Left colon (tissue), 2 donors: Measurements from ENCODE around the gene APBA2. TPM values are rescaled to one million over a fixed set of nuclear protein-coding genes. Genes with fewer than 3 reads are reported as not detected.

ENCODE experiments used
- ATAC-seq: fragments of 200-7000 bp; cut with Tn5 transposase; one replicate; pipeline ENCODE4 v1.9.1; 2020; ENCODE audit warnings: mild to moderate bottlenecking, moderate library complexity
- DNase-seq, 2 donors: peaks; one replicate each; pipeline ENCODE4 v3.0.0-alpha.2; 2020
- intact Hi-C, 2 donors: fragments of 100-400 bp; cut with DNase I in 1 of 2; cut with micrococcal nuclease in 1 of 2; formaldehyde crosslinking; loops; one replicate each; pipeline versions ENCODE4 v1.11.2 to v1.14.0; 2022; cut with DNase I, micrococcal nuclease
- total RNA-seq, 2 donors: library from RNA; stranded (reverse); fragmentation: NEBNext Ultra II Directional; extraction: Animal tissue kit (Norgen Biotek cat#: 25700); gene quantifications; one replicate each; pipeline ENCODE4 v1.2.1, GENCODE V29; 2021
- donor health status: DM: no; HTN: no; CAD: no.
- donor health status: DM: yes; HTN: yes; CAD: no.

APBA2 gene
- total RNA-seq, 2 donors from 2014 or later = 1.2 to 1.6 TPM

GRCh38 chr15:28904541-28905315 lies 19.0 kb downstream of the APBA2 start:
- intact Hi-C loops = no loop called here
- DNase-seq = no peak
- no peak for ATAC-seq

GRCh38 chr15:28907338-28907960 lies 21.7 kb downstream of the APBA2 start:
- DNase-seq (peak in 1 of 2 donors; percentile 5), ATAC-seq (no peak)
- intact Hi-C loops = no loop called here

GRCh38 chr15:28909958-28910500 lies 24.3 kb downstream of the APBA2 start:
- DNase-seq (no peak), ATAC-seq (no peak)
- intact Hi-C loops = no loop called here

GRCh38 chr15:28911310-28911931 lies 25.6 kb downstream of the APBA2 start:
- ATAC-seq = no peak
- intact Hi-C loops = no loop called here
- DNase-seq = no peak

- intact Hi-C loops = no loop called here
- ATAC-seq (no peak), DNase-seq (no peak)
Measured at GRCh38 chr15:28912422-28912821, 26.6 kb downstream of the APBA2 start.

GRCh38 chr15:28913171-28913765 lies 27.5 kb downstream of the APBA2 start:
- no peak for ATAC-seq
- DNase-seq = no peak
- intact Hi-C loops = no loop called here

GRCh38 chr15:28914046-28914445 lies 28.3 kb downstream of the APBA2 start:
- DNase-seq (no peak), ATAC-seq (no peak)
- intact Hi-C loops = no loop called here

- no peak for ATAC-seq
- intact Hi-C loops = no loop called here
- no peak for DNase-seq
Measured at GRCh38 chr15:28914483-28915023, 28.8 kb downstream of the APBA2 start.

- intact Hi-C loops = no loop called here
- no peak for ATAC-seq
- DNase-seq = no peak
Measured at GRCh38 chr15:28915041-28915810, 29.5 kb downstream of the APBA2 start.

GRCh38 chr15:28915935-28916334 lies 30.2 kb downstream of the APBA2 start:
- intact Hi-C loops = no loop called here
- ATAC-seq = no peak

GRCh38 chr15:28917791-28918140 lies 32.0 kb downstream of the APBA2 start:
- ATAC-seq (no peak), DNase-seq (no peak)
- intact Hi-C loops = no loop called here

More at GRCh38 chr15:28915935-28916334, 30.2 kb downstream of the APBA2 start:
- DNase-seq = no peak

GRCh38 chr15:28918141-28918983 lies 32.6 kb downstream of the APBA2 start:
- intact Hi-C loops = no loop called here
- no peak for DNase-seq

GRCh38 chr15:28919201-28919635 lies 33.4 kb downstream of the APBA2 start:
- DNase-seq (no peak), ATAC-seq (no peak)

More at GRCh38 chr15:28918141-28918983, 32.6 kb downstream of the APBA2 start:
- ATAC-seq = no peak

GRCh38 chr15:28919679-28920655 lies 34.2 kb downstream of the APBA2 start:
- ATAC-seq (no peak), DNase-seq (no peak)
- intact Hi-C loops = no loop called here

More at GRCh38 chr15:28919201-28919635, 33.4 kb downstream of the APBA2 start:
- intact Hi-C loops = no loop called here

- ATAC-seq (no peak), DNase-seq (no peak)
- intact Hi-C loops = no loop called here
Measured at GRCh38 chr15:28920781-28921331, 35.1 kb downstream of the APBA2 start.

- DNase-seq (no peak), ATAC-seq (no peak)
- intact Hi-C loops = no loop called here
Measured at GRCh38 chr15:28921336-28921735, 35.6 kb downstream of the APBA2 start.
